Amygdala (tissue), 56 donors: ENCODE measurements around the gene ADAMTS14.
A peak's percentile ranks its signal among the peaks of the same experiment; 100 is the strongest.

Experiments
- DNase-seq, 56 donors: peaks; one replicate each; lab custom pipeline; 2025; lab: John Stamatoyannopoulos, UW

ADAMTS14 gene

DNA sequence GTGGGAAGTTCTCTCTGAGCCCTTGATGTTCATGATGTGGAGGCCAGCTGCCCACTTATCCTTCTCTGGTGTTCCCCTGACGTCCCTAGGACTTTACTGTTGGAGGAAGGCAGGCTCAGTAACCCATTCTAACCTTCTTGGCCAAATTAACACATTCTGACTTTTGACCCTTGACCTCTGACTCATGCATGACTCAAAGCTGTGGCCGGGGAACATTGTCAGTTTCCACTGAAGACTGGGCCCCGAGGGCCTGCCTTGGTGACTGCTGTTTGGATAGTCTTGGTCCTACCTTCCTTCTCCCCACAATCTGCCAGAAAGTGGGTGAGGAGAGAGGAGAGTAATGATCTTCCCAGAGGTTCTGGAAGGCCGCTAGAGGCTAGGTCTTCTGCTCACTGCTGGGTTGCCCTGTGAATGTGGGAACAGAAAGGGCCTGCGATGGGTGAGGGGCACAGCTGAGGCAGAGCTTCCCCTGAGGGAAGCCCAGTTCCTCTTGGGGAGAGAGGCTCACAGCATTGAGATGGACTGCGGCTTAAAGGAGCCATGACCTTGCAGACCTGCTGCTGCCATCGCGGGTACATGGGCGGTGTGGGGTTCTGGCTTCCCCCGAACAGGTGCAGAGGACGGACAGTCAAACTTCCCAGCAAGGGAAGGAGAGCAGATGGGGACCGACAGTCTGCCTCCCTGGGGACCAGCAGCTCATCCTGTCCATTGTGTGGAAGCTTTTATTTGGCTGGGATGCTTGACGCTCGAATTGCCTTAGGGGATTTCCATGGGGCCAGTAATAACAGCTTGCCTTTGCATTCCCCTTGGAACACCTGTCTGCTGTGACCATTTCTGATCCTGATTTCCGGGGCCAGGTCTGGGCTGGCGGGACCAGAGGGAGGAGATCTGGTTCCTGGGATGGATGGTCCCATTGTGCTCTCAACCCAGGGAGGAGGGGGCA, 43.8 kb downstream of the ADAMTS14 start:
- peak in 1 of 56 donors; percentile 3 for DNase-seq

- no peak for DNase-seq
Observed at GRCh38 chr10:70722820-70723424, 50.6 kb downstream of the ADAMTS14 start.

GRCh38 chr10:70723771-70724170, 51.5 kb downstream of the ADAMTS14 start:
- DNase-seq = no peak

DNA sequence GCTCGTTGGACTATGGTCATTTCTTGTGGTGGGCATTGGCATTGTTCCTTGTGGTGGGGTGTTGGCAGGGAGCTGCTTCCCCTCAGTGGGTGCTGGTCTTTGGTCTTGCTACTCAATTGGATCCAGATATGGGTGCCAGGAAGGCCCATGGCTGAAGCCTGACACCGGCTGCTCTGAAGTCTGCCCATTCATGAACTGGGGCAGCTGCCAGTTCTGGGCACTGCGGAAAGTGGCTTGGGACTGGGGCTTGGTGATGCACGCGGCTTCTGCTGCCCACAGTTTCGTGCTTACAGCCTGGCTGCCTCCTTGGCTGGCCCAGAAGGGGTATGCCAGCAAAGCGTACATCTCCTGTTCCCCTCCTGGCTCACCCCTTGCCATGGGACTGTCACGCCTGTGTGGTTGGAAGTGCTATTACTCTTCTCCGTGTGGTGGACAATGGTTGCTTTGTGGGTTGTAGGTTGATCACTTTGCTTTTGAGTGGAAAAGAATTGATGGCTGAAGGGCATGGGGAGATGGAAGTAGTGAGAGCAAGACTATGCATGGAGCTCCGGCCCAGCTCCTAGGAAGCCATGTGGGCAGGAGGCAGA, 54.7 kb downstream of the ADAMTS14 start:
- DNase-seq = peak in 48 of 56 donors; percentile 2 to 83 (median 40)

DNA sequence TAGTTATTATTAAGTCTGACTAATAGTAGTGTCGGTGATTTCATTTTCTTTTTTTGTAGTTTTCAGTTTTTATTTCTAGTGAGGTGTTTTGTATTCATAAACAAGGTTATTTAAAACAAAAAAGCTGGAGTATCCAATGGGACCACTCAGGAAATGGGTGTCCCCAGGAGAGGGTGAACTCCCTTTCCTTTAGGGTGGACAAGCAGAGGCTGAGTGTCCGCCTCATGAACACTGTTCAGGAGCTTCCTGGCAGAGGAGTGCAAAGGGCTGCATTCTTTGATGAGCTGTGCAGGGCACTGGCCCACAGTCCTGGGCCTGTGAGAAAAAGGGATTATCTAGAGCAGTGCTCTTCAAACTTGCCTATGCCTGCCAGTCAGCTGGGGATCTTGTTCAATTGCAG, 56.0 kb downstream of the ADAMTS14 start:
- no peak for DNase-seq

DNA sequence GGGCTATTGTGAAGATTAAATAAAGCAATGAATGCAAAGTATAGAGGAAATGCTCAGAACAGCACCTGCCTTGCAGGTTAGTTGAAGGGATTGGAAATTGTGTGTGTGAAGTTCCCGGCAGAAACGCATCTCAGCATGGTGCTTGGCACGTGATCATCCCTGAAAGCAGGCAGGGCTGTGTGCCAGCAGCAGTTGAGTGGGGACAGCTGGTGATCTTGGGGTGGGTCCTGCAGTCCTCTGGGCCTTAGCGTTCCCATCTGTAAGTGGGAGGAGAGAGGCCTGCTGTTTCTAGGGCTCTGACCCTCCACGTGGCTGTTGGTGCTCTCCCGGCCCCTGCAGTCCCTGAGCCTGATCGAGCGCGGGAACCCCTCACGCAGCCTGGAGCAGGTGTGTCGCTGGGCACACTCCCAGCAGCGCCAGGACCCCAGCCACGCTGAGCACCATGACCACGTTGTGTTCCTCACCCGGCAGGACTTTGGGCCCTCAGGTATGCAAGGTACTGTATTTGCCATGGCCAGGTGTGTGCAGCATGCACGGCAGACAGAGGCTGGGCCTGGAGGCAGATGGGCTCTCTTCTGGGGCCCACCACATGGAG, 57.6 kb downstream of the ADAMTS14 start:
- peak in 12 of 56 donors; percentile 2 to 33 (median 12) for DNase-seq

DNA sequence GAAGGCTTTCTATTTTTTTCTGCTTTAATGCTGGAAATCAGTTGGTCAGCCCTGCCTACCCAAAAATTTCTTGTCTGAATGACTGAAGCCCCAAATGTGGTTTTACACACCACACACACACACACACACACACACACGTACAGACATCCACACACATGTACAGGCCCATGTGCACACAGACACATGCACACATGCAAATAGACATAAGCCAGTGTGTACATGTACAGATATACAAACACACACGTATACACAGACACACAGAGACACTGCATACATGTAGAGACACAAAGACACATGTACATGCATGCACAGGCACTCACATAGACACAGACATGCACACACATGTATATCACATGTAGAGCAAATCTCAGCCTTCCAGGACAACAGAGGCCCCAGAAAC, 58.6 kb downstream of the ADAMTS14 start:
- DNase-seq = no peak

DNA sequence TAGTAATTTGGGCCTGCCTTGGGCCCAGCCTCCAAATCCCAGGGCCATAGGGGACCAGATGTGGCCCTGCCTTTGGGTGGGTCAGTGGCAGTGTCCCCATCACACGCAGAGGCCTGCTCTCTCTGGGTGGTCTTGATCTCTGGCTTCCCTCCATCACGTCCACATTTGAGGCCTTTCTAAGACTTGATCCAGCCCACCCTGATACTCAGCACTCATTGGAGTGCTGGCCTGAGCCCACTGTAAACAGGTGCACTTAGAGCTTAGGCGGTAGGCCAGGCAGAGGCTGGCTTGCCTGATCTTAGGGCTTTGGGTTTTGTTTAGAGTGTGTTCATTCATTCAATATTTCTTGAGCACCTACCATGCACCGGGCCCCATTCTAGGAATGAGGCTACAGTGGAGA, 60.3 kb downstream of the ADAMTS14 start:
- DNase-seq = no peak

DNA sequence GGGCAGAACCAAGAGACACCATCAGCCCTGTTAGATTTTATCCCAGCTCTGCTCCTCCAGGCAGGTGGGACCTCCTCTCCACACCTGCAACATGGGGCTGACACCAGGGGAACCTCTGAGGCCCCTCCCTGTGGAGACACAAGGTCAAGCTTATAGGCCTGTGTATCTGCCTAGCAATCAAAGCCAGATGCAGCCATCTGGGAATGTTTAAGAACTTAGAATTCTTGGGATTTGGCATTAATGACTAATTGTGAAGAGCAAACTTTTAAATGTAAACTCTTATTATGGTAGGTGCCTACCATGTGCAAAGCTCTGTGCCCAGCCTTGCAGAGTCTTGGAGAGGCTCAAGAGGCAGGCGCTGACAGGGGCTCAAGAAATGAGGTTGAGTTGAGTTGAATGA, 60.7 kb downstream of the ADAMTS14 start:
- no peak for DNase-seq

DNA sequence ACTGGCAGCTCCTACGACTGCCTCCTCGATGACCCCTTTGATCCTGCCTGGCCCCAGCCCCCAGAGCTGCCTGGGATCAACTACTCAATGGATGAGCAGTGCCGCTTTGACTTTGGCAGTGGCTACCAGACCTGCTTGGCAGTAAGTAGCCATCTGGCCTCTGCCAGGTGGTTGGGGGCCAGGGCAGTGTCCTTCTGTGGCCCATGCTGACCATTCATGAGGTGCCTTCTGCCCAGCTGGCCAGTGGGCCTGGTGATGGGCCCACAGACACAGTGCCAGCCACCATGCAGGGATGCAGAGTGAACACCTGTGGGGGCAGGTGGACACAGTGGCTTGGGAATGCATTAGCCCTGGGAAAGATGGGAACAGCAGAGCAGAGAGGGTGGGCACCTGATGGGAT, 62.9 kb downstream of the ADAMTS14 start:
- no peak for DNase-seq

GRCh38 chr10:70736525-70736924, 64.2 kb downstream of the ADAMTS14 start:
- DNase-seq = no peak

DNA sequence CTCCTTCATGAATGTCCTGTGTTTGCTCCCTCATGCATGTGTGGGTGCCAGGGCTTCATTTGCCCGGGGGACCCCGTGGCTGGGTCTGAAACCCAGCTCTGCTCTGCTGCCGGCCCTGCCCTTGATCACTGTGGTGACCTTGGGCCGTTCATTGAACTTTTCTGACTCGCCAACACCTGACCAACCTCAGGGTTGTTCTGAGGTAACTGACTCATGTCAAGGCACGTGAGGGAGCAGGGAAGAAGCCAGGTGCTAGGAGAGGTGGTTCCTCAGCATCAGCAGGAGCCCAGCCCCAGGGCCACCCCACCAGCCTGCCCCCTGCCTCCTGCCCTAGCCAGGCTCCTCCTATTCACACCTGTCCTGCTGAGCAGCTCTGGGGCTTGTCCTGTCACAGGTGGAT, 64.9 kb downstream of the ADAMTS14 start:
- DNase-seq = no peak

GRCh38 chr10:70738006-70738760, 65.9 kb downstream of the ADAMTS14 start:
- DNase-seq = no peak

GRCh38 chr10:70738761-70739121, 66.4 kb downstream of the ADAMTS14 start:
- DNase-seq = no peak

DNA sequence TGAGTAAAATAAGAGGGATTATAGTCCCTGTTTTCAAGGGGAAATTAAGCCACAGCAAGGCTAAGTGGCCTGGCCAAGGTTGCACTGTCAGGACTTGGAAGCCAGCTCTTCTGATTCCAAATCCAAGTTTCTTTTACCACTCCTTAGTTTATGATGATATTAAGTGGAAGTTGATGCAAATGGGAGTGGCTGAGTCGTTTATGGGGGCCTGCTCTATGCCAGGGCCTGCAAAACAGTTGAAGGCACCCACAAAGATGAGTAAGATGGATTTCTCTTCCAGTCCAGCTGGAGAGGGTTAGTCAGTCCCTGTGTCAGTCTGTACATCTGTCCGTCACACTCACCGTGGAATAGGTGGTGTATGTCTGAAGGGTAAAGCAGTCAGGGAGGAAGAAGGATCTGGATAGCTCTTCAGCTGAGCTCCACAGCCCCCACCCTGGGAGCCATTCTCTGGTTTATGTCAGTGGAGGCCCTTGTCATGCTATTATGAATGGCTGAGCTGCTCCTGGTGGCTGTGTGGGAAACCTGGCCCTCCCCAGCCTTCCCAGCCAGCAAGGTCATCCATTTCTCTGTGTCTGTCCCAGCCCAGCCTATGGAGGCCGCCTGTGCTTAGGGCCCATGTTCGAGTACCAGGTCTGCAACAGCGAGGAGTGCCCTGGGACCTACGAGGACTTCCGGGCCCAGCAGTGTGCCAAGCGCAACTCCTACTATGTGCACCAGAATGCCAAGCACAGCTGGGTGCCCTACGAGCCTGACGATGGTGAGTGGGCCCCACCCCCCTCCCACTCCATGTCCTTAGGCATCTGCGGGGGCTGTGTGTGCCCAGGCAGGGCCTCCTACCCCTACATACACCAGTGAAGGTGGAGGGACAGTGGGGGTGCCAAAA, 68.3 kb downstream of the ADAMTS14 start:
- no peak for DNase-seq

GRCh38 chr10:70742537-70743429, 70.5 kb downstream of the ADAMTS14 start:
- peak in 4 of 56 donors; percentile 4 to 14 (median 12) for DNase-seq

DNA sequence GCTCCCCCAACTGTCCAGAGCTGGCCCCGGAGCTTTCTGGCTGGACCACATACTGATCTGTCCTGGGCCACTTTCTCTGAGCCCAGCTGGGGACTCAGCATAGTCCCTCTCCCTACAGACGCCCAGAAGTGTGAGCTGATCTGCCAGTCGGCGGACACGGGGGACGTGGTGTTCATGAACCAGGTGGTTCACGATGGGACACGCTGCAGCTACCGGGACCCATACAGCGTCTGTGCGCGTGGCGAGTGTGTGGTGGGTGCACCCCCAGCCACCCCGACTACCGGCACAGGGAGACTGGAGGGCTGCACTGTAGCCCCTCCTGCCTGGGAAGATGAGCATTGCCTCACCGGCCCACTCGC, 71.1 kb downstream of the ADAMTS14 start:
- no peak for DNase-seq

- no peak for DNase-seq
Observed at GRCh38 chr10:70743879-70744278, 71.6 kb downstream of the ADAMTS14 start.
